ENCODE data around the gene SETBP1.

The SETBP1 gene

DNA sequence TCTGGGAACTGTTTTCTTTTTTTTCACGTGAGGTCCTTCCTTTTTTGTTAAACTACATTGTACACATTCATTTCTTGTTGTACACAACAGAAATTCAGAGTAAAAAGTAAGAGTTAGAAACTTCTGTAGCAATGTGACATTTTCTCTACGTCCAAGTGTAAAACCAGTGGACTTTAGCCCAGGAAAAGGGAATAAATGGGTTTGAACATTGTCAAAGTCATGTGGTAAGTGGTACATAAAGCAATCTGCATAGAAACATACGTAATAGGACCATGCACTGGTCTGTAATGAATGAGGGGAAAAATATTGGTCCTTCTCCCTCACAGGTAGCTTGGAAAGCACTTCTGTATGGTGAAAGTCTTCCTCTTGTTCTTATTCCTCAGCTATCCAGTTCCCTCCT is 421.4 kb downstream of the SETBP1 start:
- DNase-seq: no peak

- no peak for DNase-seq
These were observed 422.2 kb downstream of the SETBP1 start for GRCh38 chr18:45102863-45103262.

DNA sequence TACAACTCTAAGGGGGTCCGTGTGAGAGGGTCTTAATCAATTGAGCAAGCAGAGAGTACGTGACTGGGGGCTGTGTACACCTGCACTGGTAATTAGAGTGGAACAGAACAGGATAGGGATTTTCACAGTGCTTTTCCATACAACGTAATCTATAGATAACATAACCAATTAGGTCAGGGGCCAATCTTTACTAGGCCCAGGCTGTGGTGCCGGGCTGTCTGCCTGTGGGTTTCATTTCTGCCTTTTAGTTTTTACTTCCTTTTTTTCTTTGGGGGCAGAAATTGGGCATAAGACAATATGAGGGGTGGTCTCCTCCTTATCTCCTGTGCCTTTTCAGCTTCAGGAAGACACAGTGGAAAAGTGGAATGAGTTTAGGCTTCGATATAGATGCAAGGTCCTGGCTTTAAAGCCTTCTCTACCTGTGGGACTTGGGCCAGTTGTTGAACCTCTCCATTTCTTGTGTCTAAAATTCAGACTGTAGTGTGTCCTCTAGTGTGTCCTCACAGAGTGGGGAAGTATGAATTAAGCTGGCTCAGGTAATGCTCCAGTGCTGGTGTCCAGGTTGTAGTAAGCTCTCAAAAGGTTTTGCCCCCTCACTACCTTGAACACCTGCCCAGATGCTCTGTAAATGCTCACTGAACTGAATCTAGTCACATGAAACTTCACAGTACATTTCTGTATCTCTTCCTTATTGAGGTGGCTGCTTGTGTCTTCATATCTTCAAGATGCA is 422.8 kb downstream of the SETBP1 start:
- no peak for DNase-seq

GRCh38 chr18:45104049-45104395 is 423.3 kb downstream of the SETBP1 start:
- no peak for DNase-seq

DNA sequence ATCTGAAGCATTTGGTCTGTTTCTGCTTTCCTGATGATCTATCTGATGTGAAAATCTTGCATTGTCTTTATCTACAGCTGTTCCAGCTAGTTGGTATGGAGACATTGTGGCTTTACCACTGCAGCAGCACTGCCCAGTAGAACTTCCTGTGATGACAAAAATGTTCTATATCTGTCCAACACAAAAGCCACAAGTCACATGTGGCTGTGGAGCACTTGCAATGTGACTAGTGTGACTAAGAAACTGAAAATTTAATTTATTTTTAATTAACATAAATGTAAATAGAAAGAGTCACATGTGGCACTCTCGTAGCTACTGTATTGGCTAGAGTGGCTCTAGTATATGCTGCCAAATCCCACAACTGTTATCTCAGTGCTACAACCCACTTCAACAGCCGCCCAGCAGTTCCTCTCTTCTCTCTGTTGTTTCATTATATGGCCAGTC is 425.7 kb downstream of the SETBP1 start:
- DNase-seq: no peak

DNA sequence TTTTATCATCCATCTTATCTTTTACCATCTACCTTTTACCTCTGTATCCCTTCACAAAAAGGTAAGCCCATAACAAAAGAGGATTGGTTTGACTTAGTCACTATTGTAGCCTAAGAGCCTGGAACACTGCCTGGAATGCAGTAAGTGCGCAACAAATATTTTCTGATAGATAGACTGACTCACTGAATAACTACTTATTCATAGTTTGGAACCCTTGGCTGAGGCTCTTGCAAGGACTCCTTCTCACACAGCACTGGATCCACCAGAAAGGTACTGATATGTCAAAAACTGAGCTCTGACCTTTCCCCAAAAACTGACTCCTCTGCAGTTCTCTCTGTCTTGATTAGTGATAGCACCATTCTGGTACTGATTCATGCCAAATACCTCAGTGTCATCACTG is 426.7 kb downstream of the SETBP1 start:
- no peak for DNase-seq

- no peak for DNase-seq
These were observed 428.1 kb downstream of the SETBP1 start for GRCh38 chr18:45108754-45109153.

GRCh38 chr18:45109271-45109670 is 428.6 kb downstream of the SETBP1 start:
- no peak for DNase-seq

- DNase-seq: no peak
These were observed 429.0 kb downstream of the SETBP1 start for GRCh38 chr18:45109706-45110105.

DNA sequence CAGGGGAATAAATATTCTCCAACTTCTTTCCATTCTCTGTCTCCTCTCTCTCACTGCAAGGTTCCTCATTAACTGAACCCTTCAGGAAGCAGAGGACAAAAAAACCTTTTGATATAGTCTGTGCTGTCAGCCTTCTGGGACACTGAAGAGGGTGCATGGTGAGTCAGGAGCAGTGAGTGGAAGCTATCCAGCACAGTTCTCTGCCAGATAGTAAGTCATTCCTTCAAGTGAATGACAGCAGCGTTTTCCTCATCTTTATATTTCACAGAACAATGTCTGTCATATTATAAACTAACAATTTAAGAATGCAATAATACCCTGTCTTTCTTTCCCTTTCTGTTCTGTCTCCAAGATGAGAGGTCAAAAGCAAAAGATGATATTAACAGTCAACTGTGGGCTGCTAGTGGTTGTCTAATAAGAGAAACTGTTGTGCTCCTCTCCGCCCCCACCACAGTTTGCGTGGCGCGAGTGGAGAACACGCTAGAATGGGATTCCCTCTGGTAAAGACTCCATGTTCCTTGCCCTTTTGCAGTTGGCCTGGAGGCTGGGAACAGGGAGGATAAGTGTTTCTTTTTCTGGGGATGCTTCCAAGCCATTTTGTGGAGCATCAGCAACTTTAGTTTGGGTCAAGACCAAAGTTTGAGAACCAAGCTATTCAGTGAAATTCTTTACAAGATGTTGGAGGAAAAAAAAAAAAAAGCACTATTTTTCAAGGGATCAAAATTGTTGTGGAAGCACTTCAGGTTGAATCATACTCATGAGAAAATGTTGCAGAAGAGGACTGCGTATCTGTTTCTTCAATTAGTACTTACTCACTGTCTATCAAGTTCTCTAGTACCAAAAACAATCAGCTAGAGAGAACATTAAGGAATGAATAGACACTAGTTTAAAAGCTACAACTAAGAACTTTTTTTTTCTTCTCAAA is 430.2 kb downstream of the SETBP1 start:
- DNase-seq: no peak

- no peak for DNase-seq
These were observed 430.8 kb downstream of the SETBP1 start for GRCh38 chr18:45111502-45111848.

DNA sequence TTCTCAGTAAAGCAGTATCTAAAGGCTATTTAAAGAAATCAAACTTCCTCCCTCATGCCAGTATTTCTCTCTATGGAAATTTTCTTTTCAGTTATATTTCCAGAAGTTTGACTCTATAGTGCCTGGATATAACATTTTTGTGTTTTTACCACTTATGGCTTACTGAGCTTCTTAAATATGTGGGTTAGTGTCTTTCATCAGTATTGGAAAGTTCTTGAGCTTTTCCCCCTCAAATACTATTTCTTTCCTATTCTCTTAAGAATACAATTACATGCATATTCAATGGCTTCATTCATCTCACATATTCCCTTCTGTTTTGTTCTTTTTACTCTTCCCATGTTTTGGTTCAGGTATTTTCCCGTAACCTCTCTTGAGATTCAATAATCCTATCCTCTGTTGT is 432.0 kb downstream of the SETBP1 start:
- no peak for DNase-seq

DNA sequence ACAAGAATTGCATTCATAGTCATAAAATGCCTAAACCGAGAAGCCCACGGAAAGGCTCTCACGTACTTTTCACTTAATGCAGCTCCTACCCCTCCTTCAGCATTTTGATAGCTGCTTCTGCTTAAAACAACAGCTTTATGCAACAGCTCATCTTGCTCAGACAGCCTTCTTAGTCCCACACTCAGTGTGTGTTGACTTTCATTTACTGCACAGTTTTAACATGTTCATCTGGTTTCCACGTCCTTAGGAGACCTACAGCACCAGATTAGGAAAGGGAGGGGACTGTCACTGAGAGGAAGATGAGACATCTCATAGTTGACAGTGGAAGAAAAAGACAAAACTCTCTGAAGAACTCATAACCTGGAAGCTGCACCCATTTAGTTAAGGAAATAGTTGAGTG is 435.4 kb downstream of the SETBP1 start:
- no peak for DNase-seq

Data from activated CD8-positive, alpha-beta memory T cell treated with anti-CD3 and anti-CD28 coated beads, Interleukin-2, amount 50 U/mL, for 48 hours (primary cell).